NCI-H510A treated with DMSO at 0.1 percent for 48 hours (cell line): ENCODE results near the gene AP4E1.
"Not testable (repeated sequence)": the region's sequence is repeated elsewhere in the genome, so short reads cannot be mapped to it uniquely, and the experiment has no call there.

Source experiments
- DNase-seq: peaks from one replicate; lab custom pipeline; 2025; lab: John Stamatoyannopoulos, UW

Gene AP4E1

DNA sequence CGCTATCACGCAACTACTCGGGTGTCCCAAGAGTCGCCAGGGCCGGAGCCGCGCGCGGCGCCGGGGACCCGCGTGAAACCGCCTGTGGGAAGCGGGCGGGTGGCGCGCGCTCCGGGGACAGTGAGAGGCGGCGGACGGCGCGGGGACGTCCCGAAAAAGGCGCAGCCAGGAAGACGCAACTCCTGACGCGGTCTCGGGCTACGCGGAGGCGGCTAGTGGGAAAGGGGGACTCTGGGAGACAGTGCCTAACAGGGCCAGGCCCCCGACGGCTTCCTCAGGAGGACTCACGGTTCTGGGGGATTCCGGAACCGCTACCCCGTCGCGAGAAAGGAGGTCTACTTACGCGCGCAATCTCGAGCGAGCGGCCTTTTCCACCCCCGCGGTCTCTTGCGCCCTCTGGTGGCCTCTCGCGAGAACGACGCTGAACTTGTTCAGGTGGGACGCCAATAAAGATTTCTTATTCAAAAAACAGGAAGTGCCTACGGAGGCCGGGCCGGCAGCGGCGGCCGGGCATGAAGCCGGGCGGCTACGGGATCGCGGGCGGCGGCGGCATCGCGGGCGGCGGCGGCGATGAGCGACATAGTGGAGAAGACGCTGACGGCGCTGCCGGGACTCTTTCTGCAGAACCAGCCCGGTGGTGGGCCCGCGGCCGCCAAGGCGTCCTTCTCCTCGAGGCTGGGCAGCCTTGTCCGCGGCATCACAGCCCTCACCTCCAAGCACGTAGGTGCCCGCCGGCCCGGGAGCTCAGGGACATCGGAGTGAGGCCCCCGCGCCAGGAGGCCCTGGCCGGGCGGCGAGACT is at the start of gene AP4E1:
Gene AP4E1, plus strand, starts transcription at position 475 of the 801 bp plus-strand sequence. Its CDS starts 96 bp downstream, at position 571.
- DNase-seq, result peak; percentile 77

DNA sequence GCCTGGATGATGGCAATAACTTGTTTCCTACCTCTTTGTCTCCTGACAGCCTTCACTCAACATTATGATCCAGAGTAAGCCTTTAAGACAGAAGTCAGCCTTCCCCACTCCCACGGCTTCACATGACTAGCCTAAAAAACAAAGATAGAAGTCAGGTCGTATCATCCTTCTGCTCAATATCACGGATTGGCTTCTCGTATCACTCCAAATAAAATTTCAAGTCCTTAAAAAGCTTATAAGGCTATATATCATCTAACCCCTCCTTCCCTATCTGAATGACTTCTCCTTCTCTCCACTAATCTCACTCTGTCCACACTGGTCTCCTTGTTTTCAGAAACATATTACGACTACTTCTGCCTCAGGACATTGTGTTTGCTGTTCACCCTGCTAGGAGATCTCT is 47.7 kb upstream of the AP4E1 start:
- DNase-seq, result no peak

DNA sequence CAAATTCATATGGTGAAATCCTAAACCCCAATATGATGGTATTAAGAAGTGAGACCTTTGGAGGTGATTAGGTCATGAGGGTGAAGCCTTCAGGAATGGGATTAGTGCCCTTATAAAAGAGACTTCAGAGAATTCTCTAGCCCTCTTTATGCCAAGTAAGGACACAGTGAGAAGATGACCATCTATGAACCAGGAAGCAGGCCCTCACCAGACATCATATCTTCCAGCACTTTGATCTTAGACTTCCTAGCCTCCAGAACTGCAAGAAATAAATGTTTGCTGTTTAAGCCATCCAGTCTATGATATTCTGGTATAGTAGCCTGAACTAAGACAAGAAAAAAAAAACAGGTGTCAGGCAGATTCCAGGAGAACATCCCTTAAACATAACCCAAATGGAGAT is 45.9 kb upstream of the AP4E1 start:
- no peak for DNase-seq

DNA sequence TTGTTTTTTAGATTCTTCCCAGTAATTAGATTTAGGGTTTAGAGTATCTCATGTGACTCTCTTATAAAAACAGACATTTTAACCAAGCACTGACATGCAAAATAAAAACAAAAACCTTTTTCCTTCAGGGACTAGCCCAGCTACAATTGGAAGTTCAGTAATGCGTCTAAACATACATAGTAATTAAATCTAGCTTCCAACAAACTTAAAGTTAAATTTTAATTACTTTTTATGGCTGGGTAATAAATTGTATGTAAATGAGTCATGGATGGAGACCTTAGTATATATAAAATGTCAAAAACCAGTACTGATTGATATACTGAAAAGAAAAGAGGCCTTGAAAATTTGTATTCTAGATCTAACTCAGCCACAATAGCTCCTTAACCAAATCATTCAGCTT is 43.6 kb upstream of the AP4E1 start:
- DNase-seq, result no peak

DNA sequence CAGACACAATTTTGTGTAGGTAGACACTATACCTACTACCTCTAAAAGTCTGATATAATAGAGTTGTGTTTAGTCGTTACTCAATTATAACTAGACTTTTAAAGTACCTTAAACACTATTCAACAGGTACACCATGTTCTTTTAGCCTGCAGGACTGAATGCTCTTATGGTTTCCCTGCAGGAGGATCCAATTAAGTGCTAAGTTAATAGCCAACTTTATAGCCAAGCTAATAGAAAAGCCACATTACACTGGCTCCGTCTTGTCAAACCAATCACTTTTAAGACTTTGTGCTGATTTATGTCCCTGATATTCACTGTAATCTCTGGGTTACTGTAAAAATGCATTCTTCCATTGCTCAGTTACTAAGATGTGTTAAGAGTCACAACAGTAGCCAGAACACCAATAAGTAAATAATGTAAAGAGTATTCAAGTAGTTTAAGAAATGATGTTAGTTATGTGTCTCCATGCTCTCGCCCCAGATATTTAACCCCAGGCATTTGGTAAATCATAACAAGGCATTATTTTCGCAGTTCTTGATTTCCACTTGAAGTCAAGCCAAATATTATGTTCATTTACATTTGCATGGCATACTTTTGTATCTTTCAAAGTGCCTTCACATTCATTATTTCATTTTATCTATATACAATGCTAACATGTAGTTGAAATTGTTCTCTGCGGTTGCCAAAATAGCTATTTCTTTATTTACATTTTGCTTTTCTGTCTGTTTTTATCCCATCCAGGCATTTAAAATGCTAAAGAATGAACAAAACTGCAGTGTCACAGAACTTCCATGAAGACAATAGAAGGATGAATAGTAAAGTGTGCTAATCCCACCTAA is 42.7 kb upstream of the AP4E1 start:
- no peak for DNase-seq

DNA sequence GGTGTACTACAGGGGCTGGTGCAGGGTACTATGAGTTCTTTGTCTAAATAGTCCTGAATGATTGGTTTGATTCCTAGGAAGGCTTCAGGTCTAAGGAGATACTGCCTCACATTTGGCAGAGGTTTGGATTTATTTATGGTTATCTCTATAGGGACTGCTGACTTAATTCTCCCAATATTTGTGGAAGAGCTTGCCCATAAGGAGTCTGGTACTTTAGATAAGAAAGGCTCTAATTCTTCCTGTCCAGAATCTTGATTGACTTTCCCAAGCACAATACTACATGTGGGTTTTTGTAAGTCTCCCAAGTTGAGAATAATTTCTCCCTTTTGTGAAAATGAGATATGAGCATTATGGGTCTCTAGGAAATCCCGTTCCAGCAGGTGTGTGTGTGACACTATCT is 36.7 kb upstream of the AP4E1 start:
- no peak for DNase-seq

DNA sequence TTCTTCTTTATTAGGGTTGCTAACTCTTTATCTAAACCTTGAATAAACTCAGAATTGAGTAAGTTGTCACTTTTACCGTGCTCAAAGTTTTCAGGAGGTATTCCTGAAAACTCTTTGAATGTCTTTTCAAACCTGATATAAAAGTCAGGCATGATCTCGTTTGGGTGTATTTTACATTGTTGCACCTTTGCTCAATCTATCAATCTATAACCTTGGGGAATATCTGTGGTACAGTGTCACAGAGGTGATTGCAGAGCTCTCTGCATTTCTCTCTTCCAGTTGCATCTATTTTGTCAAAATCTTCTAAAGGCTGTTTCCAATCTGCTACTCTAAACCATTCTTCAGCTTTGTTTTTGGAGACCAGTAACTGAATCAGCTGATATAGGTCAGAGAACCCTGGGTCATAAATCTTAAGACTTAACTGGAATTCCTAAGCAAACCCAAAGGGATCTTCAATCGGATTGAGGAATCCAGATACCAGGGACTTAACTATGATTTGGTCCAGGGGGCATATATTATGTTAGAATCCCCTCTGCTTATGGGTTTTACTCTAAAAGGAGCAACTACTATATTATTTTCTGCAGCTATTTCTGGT is 35.6 kb upstream of the AP4E1 start:
- no peak for DNase-seq

DNA sequence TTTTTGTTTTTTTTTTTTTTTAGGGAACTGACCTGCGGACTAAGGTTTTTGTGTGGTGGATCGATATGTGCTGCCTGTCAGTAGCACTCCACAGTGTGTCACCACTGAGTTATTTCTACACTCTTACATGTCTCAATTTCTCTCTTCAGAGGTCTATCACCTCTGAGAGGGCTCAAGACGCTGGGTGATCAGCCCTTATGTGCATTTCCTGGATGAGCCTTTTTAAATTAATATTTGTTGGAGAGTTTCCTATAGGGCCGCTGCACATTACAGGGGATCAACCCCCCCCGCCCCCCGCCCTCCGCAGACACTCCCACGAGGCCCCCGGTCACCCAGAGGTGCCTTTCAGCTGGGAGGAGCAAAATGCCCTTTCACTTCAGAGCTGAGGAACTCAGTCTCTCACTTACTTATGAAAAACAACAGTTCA is 34.5 kb upstream of the AP4E1 start:
- no peak for DNase-seq

DNA sequence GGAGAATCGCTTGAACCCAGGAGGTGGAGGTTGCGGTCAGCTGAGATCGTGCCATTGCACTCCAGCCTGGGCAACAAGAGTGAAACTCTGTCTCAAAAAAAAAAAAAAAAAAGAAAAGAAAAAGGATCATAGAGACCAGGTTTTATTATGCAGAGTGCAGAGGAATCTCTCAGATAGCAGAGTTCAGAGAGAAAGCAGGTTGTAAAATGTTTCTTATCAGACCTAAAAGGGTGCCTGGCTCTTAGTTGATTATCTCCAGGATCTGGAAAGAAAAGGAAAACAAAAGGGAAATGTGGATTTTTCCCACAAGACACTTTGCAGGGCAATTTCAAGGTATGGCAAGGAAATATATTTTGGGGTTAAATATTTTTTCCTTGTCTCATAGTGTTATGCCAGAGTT is 33.2 kb upstream of the AP4E1 start:
- DNase-seq, result not testable (repeated sequence)

DNA sequence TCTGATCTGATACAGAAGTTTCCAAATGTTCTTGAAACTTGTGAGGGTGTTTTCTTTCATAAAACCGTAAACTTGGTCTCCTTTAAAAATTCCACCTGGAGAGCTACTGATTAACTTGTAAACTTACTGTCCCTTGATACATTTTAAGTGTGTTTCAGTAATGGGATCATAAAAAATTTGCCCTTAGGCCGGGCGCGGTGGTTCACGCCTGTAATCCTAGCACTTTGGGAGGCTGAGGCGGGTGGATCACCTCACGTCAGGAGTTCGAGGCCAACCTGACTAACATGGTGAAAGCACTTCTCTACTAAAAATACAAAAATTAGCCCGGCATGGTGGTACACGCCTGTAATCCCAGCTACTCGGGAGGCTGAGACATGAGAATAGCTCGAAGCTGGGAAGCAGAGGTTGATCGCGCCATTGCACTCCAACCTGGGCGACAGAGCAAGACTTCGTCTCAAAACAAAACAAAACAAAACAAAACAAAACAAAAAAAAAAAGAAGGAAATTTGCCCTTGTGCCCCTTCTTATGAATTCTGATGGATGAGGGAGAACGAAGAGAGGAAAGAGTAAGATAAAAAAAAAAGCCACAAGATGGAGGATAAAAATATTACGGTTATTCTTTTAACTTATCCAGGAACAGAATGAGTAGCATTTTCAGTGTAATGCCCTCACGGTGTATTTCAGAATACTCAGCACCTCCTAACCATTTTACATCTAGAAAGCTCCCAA is 32.1 kb upstream of the AP4E1 start:
- DNase-seq, result no peak

DNA sequence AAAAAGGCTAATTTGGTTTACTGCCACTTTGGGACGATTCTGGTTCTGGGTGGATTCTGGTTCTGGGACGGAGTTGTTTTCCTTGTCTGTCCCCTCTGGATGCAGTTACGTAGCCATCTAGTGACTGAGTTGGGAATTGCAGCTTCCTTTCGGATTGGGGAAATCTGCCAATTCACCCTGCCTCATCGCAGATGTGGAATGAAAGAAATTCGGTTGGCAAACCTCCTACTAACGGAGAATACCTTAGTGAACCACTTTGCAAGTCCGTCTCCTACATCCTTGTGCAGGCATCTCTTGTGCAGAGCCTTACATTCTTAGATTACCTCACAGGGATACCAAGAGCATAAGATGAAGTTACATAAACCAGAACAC is 31.5 kb upstream of the AP4E1 start:
- DNase-seq, result peak; percentile 54

DNA sequence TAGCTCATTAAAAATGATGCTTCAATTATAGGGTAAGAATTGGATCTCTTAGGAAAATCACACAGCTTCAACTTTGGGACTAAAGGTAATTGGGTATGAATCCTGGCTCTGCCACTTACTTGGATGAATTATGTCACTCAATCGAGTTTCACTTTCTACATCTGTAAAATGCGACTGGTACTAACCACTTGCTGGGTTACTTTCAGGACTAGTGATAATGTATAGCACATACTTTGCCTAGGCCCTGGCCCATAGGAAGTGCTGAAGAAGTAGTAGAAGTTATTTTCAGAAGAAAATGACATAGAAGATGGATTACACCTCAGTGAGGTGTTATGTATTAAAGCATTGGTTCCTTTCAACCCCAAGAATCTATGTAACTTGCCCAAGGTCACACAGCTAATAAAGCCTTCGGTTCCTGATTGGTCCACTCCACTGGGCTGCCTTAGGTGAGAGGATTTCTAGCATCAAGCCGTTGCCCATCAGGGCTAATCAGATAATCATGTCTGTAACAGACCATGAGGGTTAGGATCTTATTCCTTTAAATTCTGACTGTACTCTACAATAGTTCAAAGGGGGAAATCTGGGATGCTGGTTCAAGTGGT is 29.4 kb upstream of the AP4E1 start:
- DNase-seq, result no peak

DNA sequence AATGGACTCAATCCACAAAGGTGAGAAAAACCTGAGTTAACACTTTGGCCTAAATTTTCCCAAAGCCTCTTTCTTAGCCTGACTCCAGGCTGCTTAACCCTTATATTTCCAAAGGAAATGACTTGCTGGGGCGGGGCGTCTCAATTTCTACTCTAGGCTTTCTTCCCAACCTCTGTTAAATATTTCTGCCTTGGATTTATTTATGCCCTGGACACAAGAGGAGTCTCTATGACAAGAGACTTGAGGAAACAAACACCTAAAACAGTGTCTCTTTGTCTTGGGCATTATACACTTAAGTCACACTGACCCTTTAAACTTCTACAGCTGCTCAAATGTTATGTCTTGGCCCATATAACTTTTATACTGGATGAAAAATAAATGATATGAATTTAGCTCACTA is 28.3 kb upstream of the AP4E1 start:
- DNase-seq, result no peak

DNA sequence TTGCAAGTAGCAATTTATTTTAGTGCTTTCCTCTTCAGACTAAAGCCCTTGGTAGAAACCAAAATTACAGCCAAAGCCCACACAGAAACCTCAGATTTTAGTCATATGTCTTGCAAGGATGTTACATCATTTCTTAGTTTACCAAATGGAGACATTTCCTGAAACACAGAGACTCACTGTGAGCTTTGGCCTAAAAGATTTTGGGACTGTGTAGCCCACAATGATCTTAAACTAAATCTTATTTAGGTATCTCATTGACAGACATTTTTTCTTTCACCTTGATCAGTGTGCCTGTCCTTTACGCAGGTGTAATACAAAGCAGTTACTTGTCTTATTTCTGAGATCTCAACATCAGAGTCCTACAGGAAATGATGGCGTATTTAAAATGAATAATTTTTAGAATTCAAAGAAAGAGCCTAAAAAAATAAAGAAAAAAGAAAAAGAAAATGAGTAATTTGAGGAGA is 27.8 kb upstream of the AP4E1 start:
- no peak for DNase-seq

DNA sequence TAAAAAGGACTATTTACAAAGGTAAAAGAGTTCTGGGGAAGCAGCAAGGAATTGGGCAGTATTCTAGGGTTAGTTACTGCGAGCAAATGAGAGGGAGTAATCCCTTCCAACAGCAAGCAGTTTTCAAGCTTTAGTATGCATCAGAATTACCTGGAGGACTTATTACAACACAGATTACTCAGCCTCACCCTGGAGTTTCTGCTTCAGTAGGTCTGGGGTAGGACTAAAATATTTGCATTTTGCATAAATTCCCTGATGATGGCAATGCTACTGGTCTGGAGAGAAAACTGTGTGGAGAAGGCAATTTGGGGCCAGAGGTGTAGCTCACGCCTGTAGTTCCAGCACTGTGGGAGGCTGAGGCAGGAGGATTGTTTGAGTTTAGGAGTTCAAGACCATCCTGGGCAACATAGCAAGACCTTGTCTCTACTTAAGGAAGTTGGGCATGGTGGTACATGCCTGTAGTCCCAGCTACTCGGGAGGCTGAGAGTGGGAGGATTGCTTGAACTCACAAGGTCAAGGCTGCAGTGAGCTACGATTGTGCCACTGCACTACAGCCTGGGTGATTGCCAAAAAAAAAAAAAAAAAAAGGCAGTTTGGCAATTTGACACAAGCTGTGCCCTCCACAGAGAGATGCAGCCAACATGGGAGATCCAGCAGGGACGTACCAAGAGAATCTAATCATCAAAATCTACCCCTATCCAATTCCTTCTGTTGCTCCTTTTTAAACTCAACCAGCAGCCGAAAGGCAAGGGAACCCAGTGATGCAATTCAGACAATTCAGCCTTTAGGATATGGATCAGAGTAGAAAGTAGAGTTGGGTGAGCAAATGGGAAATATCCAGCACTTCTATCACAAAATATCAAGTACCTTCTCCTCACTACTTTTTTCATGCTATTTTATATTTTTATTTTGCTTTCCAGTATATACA is 27.1 kb upstream of the AP4E1 start:
- DNase-seq, result no peak

DNA sequence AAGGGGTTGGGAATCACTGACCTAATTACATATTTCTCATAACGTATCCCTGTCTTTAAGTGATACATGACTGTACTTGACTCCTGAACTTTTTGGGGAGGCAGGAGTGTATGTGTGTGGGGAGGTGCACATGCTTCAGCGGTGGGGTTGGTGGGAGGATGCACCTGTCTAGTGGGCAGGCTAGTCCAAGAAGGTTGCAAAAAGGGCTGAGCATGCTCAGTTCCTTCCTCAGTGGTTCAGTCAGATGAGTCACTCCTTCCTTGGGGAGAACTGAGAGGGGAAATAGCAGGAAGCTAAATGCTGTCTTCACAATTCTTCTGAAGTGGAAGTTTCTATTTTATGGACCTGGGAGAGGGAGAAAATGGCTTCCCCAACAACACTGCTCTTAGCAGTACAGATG is 24.6 kb upstream of the AP4E1 start:
- DNase-seq, result no peak

DNA sequence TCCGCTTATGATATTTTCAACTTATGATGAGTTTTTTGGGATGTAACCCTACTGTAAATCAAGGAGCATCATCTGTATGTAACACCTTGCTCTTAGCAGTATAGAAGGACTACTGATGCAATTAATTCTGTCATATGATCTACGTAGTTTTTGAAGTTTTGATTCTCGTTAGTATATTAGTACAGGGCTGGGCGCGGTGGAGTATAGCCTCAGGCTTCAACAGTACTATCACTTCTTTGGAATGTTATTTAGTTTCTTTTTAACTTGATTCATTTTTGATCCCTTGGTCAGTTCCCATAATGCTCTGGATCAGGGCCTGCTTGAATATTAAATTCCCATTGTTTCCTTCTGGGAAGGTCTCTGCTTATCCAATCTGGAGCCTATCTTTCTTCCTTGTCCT is 23.9 kb upstream of the AP4E1 start:
- no peak for DNase-seq

DNA sequence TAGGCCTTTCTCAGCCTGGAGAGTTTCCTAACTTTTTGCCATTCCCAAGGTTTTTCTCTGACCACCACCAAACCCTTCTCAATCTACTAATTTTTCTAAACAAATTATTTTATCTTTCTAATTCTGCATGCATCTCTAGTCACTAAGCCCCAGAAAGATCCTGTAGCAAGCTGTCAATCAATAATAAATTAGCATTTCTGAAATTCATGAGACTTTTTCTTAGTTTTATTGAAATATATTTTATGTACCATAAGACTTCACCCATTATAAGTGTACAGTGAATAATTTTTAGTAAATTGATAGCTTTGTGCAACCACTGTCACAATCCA is 22.4 kb upstream of the AP4E1 start:
- no peak for DNase-seq

DNA sequence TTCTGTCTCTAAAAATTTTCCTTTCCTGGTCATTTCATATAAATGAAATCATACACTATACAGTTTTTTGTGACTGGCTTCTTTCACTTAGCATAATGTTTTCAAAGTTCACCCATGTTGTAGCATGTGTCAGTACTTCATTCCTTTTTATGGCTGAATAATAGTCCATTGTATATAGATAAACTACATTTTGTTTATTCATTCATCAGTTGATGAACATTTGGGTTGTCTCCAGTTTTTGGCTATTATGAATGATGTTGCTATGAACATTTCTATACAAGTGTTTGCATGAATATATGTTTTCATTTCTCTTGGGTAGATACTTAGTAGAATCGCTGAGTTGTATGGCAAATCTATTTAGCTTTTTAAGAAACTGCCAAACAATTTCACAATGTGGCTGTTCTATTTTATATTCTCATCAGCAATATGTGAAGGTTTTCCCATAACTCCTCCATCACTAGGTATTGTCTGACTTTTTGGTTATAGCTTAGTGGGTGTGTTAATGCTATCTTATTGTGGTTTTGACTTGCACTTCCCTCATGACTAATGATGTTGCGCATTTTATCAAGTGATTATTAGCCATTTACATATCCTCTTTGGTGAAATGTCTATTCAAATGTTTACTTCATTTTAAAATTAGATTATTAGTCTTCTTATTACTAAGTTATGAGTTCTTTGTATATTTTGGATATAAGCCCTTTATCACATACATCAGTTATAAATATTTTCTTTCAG is 21.7 kb upstream of the AP4E1 start:
- DNase-seq, result no peak

DNA sequence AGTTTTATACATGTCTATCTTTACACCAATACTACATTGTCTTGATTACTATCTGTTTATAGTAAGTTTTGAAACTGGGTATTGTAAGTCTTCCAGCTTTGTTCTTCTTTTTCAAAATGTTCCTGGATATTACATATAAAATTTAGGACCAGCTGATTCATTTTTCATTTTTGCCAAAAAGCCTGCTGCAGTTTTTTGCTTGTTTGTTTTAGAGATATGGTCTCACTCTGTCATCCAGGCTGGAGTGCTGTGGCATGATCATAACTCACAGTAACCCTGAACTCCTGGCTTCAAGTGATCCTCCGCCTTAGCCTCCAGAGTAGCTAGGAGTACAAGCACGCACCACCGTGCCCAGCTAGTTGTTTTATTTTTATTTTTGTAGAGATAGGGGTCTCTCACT is 20.4 kb upstream of the AP4E1 start:
- DNase-seq, result no peak
